Body of pancreas (tissue), 4 donors: ENCODE results near the gene CXorf58. TPM values are rescaled to one million over a fixed set of nuclear protein-coding genes. Genes with fewer than 3 reads are reported as not detected.
A peak's percentile ranks its signal among the peaks of the same experiment; 100 is the strongest.
"Not testable (repeated sequence)": the region's sequence is repeated elsewhere in the genome, so short reads cannot be mapped to it uniquely, and the experiment has no call there.

Source experiments
- ATAC-seq: fragments of 150-250 bp; one replicate; pipeline ENCODE4 v1.9.1; 2016
- DNase-seq, 4 donors: peaks; one replicate each; pipeline ENCODE4 v3.0.0-alpha.2; 2019
- H3K27ac ChIP-seq, 4 donors: fragments of 200-600 bp; sonication (generic); 1 replicate in 3 of 4; 2 replicates in 1 of 4; pipeline versions ENCODE4 v1.5.1 to v1.6.1; 2016 to 2019; ENCODE audit warnings: mild to moderate bottlenecking in 1 of 4, mixed read lengths in 1 of 4, moderate library complexity in 1 of 4
- H3K27me3 ChIP-seq, 2 donors: fragments of 200-600 bp; sonication (generic); one replicate each; pipeline ENCODE4 v1.6.0; 2016; ENCODE audit warnings: mild to moderate bottlenecking in 1 of 2
- H3K36me3 ChIP-seq, 2 donors: fragments of 200-600 bp; sonication (generic); replicated peaks in 1 of 2; 2 replicates each; pipeline ENCODE4 v1.5.1; 2016; ENCODE audit warnings: low read depth in 2 of 2; ENCODE audit not compliant: insufficient read depth in 1 of 2
- H3K4me1 ChIP-seq: fragments of 200-600 bp; sonication (generic); one replicate; pipeline ENCODE4 v1.6.0; 2016
- H3K4me3 ChIP-seq, 2 donors: fragments of 200-600 bp; sonication (generic); 1 replicate in 1 of 2; 2 replicates in 1 of 2; pipeline ENCODE4 v1.5.1; 2016 to 2019
- H3K9me3 ChIP-seq, 3 donors: fragments of 200-600 bp; sonication (generic); 1 replicate in 2 of 3; 2 replicates in 1 of 3; pipeline ENCODE4 v1.5.1; 2016
- CTCF ChIP-seq, 7 experiments: fragments of 450-650 bp in 4 of 7; fragments of 200-600 bp in 3 of 7; sonication (generic) in 3 of 7; IDR thresholded peaks; one replicate each; pipeline ENCODE4 v1.5.1; 2016 to 2019; ENCODE audit warnings: antibody characterized with exemption in 7 of 7
- POLR2A ChIP-seq, 3 donors: fragments of 450-650 bp; IDR thresholded peaks; one replicate each; pipeline ENCODE4 v1.6.1; 2016; ENCODE audit warnings: antibody characterized with exemption in 3 of 3, mild to moderate bottlenecking in 2 of 3
- WGBS, 2 donors: methylation state at CpG; one replicate each; pipeline ENCODE4 v1.1.5; 2017; 5-methylcytosine and 5-hydroxymethylcytosine counted together
- intact Hi-C: fragments of 100-400 bp; cut with DNase I; formaldehyde crosslinking; loops from one replicate; pipeline ENCODE4 v1.15.1; 2023
- total RNA-seq, 2 donors: library from RNA; depleted of rRNA; stranded (reverse); fragments of >200 nt; gene quantifications; one replicate each; pipeline ENCODE4 v1.1.0, GENCODE V29; 2016

The CXorf58 gene
- total RNA-seq, 2 donors from 2014 or later: 0.26 TPM; not detected in 1

GRCh38 chrX:23952984-23953907 is 45.4 kb downstream of the CXorf58 start:
- no peak for ATAC-seq
- H3K4me3 ChIP-seq: no peak overlapping the region
- H3K9me3 ChIP-seq: no peaks in the 10 kb centered on the region
- TF ChIP-seq CTCF (IDR thresholded peaks at IDR 0.05) (no peak), POLR2A (IDR thresholded peaks at IDR 0.05) (no peak)
- no peaks in the 10 kb centered on the region for H3K27me3 ChIP-seq
- H3K27ac ChIP-seq: peak overlapping the region in 1 of 4 donors; percentile 7
- WGBS, 2 donors: 44 to 60% methylated on average over 9 of the region's 9 CpGs
- H3K4me1 ChIP-seq: no peaks in the 10 kb centered on the region
- DNase-seq: peak in 1 of 4 donors; percentile 6
- intact Hi-C loops: no loop called here
- no peaks in the 10 kb centered on the region for H3K36me3 ChIP-seq

DNA sequence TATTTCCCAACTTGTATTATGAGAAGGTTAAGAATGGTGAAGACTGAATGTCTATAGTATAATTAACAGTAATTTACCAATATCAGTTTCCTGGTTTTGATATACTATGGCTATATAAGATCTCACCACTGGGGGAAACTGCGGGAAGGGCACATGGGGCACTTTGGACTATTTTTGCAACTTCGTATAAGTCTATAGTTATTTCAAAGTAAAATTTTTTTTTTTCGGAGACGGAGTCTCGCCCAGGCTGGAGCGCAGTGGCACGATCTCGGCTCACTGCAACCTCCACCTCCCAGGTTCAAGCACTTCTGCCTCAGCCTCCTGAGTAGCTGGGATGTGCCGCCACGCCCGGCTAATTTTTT is 46.1 kb downstream of the CXorf58 start:
- DNase-seq: no peak
- H3K36me3 ChIP-seq: no peaks in the 10 kb centered on the region
- TF ChIP-seq POLR2A (IDR thresholded peaks at IDR 0.05) (no peak), CTCF (IDR thresholded peaks at IDR 0.05) (no peak)
- WGBS, 2 donors: 85 to 87% methylated on average over 8 to 11 of the region's 11 CpGs
- ATAC-seq: no peak
- no peaks in the 10 kb centered on the region for H3K9me3 ChIP-seq
- no peaks in the 10 kb centered on the region for H3K4me1 ChIP-seq
- intact Hi-C loops: no loop called here
- no peak overlapping the region for H3K27ac ChIP-seq
- no peak overlapping the region for H3K4me3 ChIP-seq
- H3K27me3 ChIP-seq: no peaks in the 10 kb centered on the region

GRCh38 chrX:23954396-23954795 is 46.6 kb downstream of the CXorf58 start:
- Histone ChIP-seq H3K4me1 (no peaks in the 10 kb centered on the region), H3K36me3 (no peaks in the 10 kb centered on the region), H3K9me3 (no peaks in the 10 kb centered on the region), H3K27ac (no peak overlapping the region), H3K27me3 (no peaks in the 10 kb centered on the region), H3K4me3 (no peak overlapping the region)
- no peak for ATAC-seq
- WGBS, 2 donors: 45 to 60% methylated on average over 4 of the region's 4 CpGs
- no peak for TF ChIP-seq POLR2A (IDR thresholded peaks at IDR 0.05)
- no peak for TF ChIP-seq CTCF (IDR thresholded peaks at IDR 0.05)
- no peak for DNase-seq
- intact Hi-C loops: no loop called here

DNA sequence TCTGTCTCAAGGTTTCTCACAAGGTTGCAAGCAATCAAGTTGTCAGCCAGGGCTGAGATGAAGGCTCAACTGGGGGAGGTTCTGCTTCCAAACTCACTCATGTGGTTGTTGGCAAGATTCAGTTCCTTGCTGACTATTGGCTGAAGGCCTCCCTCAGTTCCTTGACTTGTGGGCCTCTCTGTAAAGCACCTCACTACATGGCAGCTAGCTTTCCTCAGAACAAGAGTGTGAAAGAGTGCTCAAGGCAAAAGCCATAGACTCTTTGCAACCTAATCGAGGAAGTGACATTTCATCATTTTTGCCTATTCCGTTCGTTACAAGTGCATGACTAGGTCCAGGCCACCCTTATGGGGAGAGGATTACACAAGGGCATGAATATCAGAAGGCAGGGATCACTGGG is 52.0 kb downstream of the CXorf58 start:
- H3K36me3 ChIP-seq: no peaks in the 10 kb centered on the region
- H3K4me1 ChIP-seq: no peaks in the 10 kb centered on the region
- no peak overlapping the region for H3K4me3 ChIP-seq
- no peak for ATAC-seq
- H3K27ac ChIP-seq: no peak overlapping the region
- DNase-seq: no peak
- H3K9me3 ChIP-seq: no peaks in the 10 kb centered on the region
- 63 to 90% methylated on average over 3 of the region's 3 CpGs for WGBS, 2 donors
- intact Hi-C loops: no loop called here
- TF ChIP-seq POLR2A (IDR thresholded peaks at IDR 0.05): no peak
- no peak for TF ChIP-seq CTCF (IDR thresholded peaks at IDR 0.05)
- H3K27me3 ChIP-seq: no peaks in the 10 kb centered on the region

DNA sequence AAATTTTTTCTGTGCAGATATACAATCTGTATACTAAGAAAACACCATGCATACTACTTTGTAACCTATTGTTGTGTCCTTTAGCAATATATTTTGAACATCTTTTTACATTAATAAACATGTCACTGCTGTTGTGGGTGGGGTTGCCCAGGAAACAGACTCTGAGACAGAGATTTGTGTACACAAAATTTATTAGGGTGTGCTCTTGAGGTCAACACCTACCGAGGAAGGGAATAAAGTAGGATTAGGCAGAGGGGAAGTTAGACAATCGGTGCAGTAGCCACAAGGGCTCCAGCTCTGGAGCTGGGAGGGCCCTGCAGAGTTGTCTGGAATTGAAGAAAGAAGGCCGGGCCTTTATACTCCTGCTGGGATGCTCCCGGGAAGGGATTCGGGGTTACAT is 56.4 kb downstream of the CXorf58 start:
- H3K4me1 ChIP-seq: no peaks in the 10 kb centered on the region
- 55 to 68% methylated on average over 3 to 4 of the region's 5 CpGs for WGBS, 2 donors
- no peaks in the 10 kb centered on the region for H3K36me3 ChIP-seq
- ATAC-seq (no peak), DNase-seq (no peak)
- no peak overlapping the region for H3K4me3 ChIP-seq
- intact Hi-C loops: no loop called here
- H3K27ac ChIP-seq: no peak overlapping the region
- no peaks in the 10 kb centered on the region for H3K9me3 ChIP-seq
- TF ChIP-seq CTCF (IDR thresholded peaks at IDR 0.05) (no peak), POLR2A (IDR thresholded peaks at IDR 0.05) (no peak)
- no peaks in the 10 kb centered on the region for H3K27me3 ChIP-seq

GRCh38 chrX:23965630-23966029 is 57.8 kb downstream of the CXorf58 start:
- ATAC-seq, DNase-seq, H3K9me3 ChIP-seq, H3K4me1 ChIP-seq, intact Hi-C loops, H3K36me3 ChIP-seq, H3K27ac ChIP-seq, H3K4me3 ChIP-seq, H3K27me3 ChIP-seq: not testable (repeated sequence)
- WGBS, 2 donors: 84 to 92% methylated on average over 7 of the region's 8 CpGs
